GM20000 (cell line): ENCODE measurements around the gene SDCCAG8.
"Not testable (repeated sequence)": the region's sequence is repeated elsewhere in the genome, so short reads cannot be mapped to it uniquely, and the experiment has no call there.

Experiments used
- DNase-seq: peaks from one replicate; pipeline ENCODE4 v3.0.0; 2012; ENCODE audit warnings: low spot score
- TF ChIP-seq, protein P1 (sequence below): IDR thresholded peaks from 2 replicates; pipeline ENCODE4 v1.5.1; 2012; ENCODE audit warnings: mild to moderate bottlenecking, control low read depth; ENCODE audit errors: extremely low read depth, missing control alignments

SDCCAG8 gene

DNA sequence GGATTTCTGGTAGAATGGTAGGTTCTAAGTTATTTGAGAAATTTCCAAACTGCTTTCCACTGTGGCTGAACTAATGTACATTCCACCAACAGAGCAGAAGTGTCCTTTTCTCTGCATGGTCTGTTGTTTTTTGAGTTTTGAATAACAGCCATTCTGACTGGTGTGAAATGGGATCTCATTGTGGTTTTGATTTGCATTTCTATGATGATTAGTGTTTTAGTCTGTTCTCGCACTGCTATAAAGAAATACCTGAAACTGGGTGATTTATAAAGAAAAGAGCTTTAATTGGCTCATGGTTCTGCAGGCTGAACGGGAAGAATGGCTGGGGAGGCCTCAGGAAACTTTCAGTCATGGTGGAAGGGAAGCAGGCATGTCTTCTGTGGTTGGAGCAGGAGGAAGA is 80.3 kb downstream of the SDCCAG8 start:
- TF ChIP-seq, protein P1, sequence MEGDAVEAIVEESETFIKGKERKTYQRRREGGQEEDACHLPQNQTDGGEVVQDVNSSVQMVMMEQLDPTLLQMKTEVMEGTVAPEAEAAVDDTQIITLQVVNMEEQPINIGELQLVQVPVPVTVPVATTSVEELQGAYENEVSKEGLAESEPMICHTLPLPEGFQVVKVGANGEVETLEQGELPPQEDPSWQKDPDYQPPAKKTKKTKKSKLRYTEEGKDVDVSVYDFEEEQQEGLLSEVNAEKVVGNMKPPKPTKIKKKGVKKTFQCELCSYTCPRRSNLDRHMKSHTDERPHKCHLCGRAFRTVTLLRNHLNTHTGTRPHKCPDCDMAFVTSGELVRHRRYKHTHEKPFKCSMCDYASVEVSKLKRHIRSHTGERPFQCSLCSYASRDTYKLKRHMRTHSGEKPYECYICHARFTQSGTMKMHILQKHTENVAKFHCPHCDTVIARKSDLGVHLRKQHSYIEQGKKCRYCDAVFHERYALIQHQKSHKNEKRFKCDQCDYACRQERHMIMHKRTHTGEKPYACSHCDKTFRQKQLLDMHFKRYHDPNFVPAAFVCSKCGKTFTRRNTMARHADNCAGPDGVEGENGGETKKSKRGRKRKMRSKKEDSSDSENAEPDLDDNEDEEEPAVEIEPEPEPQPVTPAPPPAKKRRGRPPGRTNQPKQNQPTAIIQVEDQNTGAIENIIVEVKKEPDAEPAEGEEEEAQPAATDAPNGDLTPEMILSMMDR, result no peak
- no peak for DNase-seq

DNA sequence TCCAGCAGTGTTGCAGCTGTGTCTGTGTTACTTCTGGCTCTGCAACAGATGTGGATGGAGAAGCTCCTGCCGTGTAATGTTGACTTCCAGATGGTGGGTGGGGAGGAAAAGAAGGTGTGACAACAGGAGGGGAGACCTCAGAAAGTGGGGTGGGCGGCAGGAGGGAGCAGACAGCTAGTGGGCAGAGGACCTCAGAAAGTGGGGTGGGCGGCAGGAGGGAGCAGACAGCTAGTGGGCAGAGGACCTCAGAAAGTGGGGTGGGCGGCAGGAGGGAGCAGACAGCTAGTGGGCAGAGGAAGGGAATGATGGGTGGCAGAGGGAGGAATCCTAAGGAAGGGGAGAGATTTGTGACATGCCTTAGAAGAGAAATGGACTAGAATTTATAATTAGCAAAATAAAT is 83.0 kb downstream of the SDCCAG8 start:
- not testable (repeated sequence) for DNase-seq

DNA sequence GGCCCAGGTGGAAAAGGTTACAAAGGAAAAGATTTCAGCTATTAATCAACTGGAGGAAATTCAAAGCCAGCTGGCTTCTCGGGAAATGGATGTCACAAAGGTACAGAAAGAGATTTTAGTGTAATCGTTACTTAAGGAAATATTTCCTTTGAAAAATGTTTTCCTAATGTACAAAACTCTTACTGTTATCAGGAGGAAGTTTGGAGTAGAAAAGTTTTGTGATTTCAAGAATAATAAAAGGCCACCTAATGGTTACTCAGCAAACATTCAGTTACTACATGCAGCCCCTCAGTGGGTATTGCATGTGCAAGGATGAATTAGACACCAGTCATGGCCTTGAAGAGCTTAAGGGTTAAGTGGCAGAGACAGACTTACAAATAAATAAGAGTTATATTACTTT is 85.2 kb downstream of the SDCCAG8 start:
- TF ChIP-seq, protein P1, result no peak
- no peak for DNase-seq

- DNase-seq, result peak; percentile 37
- TF ChIP-seq, protein P1, result no peak
Observed at GRCh38 chr1:243343970-243344937, 88.4 kb downstream of the SDCCAG8 start.

GRCh38 chr1:243345205-243345604 is 89.4 kb downstream of the SDCCAG8 start:
- TF ChIP-seq, protein P1, result no peak
- no peak for DNase-seq

DNA sequence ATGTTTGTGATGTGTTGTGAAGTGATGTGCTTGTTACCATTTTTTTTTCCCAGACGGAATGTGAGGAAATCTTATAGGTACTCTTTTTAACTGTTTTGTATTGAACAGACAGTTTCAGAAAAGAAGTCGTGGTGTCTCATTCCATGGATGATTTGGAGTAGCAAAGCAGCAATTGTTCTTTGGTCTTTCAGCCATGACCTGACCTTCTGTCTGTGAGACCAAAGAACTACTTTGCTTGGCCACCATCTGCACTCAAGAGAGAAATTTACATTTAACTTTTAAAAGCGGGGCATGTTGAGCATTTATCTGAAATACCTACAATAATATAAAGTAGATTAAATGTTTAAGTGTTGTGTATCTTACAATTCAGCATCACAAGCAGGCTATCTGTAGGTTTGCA is 90.2 kb downstream of the SDCCAG8 start:
- no peak for DNase-seq
- TF ChIP-seq, protein P1, result no peak

- TF ChIP-seq, protein P1, result no peak
- no peak for DNase-seq
Observed at GRCh38 chr1:243346468-243346867, 90.6 kb downstream of the SDCCAG8 start.

DNA sequence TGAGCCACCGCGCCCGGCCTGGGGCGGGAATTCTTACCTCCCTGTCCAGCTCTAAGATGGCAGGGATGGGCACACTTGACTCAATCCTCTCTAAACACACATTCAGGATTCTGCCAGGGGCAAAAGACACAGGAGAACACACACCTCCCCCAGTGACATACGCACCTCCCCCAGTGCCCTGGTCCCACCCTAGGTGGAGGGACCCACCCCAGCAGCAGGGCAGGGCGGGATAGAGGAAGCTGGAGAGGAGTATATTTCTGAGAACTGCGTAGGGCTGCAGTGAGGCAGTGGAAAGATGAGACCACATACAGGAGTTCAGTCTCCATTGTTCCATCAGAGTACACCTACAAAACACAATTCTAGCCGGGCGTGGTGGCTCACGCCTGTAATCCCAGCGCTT is 92.5 kb downstream of the SDCCAG8 start:
- DNase-seq, result no peak
- TF ChIP-seq, protein P1, result no peak
